ENCODE results near the gene FBXO2.
"Not testable (repeated sequence)": the region's sequence is repeated elsewhere in the genome, so short reads cannot be mapped to it uniquely, and the experiment has no call there.

Gene FBXO2

DNA sequence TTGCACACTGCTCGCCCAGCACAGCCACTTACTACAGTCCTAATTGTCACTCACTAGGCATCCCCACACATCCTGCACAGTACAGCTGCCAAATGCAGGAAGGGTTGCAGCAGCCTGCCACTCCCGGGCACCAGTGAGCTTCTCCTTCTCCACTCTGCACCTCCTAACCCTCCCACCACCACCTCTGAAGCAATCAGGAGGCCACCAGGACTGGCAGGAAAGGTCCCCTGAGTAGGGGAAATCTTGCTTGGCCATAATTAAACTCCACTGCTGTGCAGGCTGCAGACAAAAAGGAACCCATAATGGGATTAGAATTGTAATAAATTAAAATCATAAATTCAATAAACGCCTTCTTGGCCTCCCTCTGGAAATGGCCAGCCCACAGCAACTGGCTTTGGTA, 31.8 kb downstream of the FBXO2 start:
- no peak for DNase-seq

DNA sequence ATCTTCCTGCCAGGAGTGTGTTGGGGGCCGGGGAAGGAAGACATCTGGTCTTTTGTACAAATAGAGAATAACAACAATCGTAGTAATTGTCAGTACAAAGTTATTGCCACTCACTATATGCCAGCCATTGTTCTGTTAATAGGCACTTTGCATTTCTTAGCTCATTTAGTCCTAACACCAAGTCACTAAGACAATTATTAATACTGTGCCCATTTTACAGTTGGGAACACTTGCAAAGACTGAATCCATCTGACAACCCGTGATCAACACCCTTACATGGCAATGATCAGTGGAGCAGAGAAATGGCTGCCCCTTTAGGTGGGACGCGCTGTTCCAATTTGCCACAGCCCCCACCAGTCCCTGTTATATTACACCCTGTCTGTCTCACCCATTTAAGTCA, 33.3 kb downstream of the FBXO2 start:
- DNase-seq: no peak

DNA sequence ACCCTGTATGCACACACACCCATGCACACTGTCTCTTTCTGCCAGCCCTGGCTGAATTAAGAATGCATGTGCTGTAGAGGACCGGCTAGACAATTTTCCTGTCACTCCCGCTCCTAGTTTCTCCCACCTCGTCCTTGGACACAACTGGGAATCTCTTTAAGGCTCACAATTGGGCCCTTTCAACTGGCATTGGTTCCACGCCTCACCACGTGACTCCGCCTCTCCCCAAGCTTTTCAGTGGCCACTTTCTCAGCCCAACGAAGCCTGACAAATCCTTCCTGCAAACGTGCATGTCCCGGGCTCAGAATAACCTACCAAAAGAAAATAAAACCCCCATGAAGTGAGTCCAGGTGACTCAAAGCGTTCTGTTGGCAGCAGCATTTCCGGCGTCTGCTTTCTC, 33.8 kb downstream of the FBXO2 start:
- no peak for DNase-seq

DNA sequence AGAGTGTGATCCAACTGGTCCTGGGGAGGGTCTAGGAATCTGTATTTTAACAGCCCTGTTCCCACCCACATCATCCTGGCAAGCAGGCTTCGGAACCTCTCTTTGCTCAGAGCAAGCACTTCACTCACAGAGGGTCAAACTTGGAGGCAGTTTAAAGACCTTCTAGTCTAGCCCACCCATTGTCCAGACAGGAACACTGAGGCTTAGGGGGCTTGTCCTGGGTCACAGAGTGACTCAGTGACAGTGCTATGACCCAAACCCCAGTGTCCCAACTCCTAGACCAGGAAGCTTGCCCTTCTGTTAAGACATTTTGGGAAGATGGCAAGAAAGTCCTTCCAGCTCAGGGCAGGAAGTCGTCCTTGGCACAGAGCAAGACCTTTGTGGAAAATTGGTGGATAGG, 36.5 kb downstream of the FBXO2 start:
- DNase-seq: no peak

DNA sequence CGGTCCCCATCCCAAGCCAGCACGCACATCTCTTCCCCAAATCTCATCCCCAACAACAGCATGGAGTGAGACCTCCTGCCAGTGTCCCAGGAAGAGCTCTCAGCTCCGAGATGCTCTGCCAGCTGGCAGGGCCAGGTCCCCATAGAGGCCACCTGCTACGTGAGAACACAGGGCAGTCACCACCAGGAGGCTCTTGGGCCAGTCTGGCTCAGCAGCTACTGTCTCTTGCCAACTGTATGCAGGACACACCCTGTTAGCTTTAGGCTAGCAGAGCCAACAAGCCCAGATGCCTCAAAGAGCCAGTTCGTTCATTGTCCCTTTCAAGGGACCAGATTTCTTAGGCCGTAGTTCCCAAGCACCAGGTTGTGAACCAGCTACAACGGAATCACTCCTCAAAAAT, 36.9 kb downstream of the FBXO2 start:
- peak; percentile 24 for DNase-seq

DNA sequence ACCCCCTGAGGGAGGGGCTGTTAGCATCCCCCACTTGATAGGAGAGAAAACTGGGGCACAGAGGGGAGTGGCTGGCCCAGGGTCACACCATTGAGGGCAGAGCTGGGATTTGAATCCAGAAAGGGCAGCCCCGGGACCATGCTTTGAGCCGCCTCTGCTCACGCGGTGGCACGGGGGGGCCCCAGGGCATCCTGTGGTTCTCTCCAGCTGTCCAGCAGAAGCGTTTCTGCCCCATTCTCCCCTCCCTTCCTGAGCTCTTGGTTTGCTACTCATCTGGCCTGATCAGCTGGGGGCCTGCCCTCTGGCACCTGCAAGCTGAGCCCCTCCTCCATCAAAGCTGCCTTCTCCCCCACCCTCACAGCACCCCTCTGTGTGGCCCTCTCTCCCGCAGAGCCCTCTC, 37.5 kb downstream of the FBXO2 start:
- DNase-seq: no peak

DNA sequence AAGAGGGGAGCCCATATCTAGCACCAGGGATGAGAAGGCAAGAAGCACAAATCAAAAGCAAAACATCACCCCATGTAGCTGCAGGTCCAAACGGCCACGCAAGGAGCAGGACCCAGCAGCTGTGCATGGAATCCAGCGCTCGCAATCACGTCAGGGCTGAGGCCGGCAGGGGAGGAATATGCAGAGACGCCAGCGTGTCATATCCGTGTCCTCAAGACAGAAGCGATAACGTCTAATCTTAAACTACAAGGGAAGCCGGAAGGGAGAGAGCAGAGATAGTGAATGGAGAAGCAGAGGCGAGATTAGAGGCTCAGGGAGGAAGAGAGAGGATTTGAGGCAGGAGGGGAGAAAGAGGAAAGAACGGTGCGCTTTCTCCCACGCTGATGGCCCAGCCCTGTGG, 39.1 kb downstream of the FBXO2 start:
- DNase-seq: no peak

DNA sequence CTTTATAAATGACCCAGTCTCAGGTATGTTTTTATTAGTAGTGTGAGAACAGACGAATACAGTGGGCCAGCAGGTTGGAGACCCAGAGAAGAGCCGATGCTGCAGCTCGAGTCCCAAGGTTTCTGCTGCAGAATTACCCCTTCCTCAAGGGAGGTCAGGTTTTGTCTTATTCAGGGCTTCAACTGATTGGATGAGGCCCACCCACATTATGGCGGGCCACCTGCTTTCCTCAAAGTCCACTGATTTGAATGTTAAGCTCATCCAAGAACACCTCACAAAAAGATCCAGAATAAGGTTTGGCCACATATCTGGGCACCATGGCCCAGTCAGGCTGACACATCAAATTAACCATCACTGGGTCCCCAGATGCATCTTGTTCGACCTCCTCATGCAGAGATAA, 40.9 kb downstream of the FBXO2 start:
- no peak for DNase-seq

DNA sequence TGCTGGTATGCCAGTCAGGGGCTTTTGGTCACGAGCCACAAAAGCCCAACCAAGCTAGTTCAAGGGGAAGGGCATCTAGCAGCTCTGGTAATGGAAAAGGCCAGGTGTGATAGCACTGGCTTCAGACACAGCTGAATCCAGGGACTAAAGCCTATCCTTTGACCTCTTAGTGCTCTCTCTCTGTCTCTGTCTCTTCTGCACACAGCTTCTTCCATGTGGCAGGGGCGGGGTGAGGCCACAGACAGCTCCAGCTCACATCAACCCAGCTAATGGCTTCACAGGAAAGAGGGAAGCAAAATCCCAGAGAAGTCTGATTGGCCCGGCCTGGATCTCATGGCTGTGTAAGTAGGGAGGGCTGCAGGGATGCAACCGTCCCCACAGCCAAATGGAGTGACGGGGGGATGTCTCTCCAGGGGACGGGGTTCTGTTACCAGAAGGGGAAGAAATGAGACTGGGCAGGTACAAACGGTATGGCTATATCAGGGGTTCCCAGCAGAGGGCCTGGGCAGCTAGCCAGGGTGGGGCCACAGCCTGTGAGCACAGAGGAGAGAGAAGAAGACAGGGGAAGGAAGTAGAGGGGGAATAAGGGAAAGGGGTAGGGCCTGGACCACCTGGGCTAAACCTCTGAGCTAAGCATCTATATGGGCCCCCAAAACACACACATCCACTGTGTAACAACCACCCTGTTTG, 42.4 kb downstream of the FBXO2 start:
- no peak for DNase-seq

DNA sequence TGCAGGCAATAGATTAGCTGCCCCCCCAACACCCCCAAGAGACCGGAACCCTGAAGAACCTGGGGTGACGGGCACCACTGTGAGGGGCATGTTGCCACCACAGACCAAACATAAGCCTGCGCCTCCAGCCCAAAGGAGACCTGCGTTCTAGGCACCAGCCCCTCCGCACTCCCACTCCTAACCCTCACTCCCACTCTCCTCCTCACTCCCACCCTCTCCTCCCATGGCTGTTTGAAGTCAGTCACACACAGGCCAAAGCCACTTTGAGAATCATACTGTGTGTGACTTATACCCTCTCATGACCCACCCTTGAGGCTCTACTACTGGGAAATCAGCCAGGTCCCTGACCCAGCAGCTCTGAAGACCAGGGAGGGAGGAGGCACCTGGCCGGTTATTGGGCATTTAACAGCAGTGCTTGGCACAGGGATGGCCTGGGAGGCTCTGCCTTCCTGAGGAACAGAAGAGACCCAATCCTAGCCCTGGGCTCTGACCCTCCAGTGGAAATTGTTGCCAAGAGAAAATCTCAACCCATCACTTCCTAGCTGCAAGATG, 43.5 kb downstream of the FBXO2 start:
- DNase-seq: no peak

DNA sequence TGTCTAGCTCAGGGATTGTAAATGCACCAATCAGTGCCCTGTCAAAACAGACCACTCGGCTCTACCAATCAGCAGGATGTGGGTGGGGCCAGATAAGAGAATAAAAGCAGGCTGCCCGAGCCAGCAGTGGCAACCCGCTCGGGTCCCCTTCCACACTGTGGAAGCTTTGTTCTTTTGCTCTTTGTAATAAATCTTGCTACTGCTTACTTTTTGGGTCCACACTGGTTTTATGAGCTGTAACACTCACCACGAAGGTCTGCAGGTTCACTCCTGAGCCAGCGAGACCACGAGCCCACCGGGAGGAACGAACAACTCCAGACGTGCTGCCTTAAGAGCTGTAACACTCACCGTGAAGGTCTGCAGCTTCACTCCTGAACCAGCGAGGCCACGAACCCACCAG, 44.9 kb downstream of the FBXO2 start:
- DNase-seq: not testable (repeated sequence)

DNA sequence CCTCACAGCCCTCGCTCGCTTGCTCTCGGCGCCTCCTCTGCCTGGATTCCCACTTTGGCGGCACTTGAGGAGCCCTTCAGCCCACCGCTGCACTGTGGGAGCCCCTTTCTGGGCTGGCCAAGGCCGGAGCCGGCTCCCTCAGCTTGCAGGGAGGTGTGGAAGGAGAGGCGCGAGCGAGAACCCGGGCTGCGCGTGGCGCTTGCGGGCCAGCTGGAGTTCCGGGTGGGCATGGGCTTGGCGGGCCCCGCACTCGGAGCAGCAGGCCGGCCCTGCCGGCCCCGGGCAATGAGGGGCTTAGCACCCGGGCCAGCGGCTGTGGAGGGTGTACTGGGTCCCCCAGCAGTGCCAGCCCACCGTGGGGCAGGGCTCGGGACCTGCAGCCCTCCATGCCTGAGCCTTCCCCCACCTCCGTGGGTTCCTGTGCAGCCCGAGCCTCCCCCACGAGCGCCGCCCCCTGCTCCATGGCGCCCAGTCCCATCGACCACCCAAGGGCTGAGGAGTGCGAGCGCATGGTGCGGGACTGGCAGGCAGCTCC, 45.6 kb downstream of the FBXO2 start:
- not testable (repeated sequence) for DNase-seq

DNA sequence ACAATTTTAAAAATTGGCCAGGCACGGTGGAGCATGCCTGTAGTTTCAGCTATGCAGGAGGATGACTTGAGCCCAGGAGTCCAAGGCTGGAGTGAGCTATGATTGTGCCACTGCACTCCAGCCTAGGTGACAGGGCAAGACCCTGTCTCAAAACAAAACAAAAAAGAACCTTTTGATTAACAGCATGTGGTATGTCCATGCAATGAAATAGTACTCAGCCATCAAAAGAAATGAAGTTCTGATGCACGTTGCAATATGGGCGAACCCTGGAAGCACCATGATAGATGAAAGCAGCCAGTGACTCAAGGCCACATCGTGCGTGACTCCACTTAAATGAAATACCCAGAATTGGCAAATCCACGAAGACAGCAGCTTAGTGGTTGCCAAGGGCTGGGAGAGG, 47.5 kb downstream of the FBXO2 start:
- no peak for DNase-seq

DNA sequence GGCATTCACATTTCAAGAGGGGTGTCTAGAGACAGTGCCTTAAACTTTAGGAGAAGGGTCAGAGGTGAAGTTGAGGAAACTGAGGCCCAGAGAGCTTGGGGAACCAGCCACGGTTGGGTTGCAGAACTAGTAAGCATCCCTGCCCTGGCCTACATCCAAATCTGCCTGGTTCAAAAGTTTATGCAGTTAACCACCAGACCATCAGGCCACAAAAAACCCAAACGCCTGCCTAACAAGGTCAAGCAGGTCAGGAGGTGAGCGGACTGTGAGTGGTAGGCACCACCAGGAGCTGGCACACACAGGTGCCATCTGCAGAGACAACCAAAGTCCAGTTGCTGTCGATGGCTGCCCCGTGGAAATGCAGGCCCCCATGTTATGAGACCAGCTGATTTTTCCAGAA, 51.2 kb downstream of the FBXO2 start:
- DNase-seq: no peak

DNA sequence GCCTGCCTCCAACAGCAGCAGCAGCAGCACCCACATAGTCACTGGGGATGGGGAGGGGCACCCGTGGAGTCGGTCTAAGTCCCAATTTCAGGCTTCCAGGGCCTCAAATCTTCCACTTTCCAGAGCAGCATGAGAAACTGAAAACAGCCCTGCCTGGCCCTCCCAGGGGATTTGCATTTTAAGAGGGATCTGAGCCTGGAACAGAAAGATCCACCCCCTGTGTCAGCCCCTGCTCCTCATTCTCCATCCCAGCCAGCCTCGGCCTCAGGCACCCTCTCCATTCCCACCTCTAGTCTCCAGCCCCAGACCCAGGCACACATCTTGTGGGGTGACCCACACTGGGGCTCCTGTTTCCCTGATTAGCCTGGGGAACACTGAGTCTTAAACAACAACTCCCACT, 51.8 kb downstream of the FBXO2 start:
- DNase-seq: no peak

DNA sequence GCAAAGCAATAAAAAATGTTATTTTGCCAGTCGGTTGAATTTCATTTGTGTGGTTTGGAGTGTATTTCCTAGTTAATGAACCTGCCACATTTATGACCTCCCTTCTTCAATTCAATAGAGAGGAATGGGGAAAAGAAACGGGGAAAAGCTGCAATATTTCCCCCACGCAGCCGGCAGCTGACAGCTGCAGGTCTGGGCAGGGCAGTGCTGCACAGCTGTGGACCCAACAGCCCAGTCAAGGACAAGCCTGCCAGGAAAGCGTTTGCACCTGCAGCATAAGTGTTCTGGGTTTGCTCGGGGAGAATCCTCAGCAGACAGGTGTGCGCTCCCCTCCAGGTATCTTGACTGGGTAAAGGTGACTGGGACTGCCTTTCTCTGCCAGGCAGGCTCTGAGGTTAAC, 53.4 kb downstream of the FBXO2 start:
- DNase-seq: peak; percentile 43

DNA sequence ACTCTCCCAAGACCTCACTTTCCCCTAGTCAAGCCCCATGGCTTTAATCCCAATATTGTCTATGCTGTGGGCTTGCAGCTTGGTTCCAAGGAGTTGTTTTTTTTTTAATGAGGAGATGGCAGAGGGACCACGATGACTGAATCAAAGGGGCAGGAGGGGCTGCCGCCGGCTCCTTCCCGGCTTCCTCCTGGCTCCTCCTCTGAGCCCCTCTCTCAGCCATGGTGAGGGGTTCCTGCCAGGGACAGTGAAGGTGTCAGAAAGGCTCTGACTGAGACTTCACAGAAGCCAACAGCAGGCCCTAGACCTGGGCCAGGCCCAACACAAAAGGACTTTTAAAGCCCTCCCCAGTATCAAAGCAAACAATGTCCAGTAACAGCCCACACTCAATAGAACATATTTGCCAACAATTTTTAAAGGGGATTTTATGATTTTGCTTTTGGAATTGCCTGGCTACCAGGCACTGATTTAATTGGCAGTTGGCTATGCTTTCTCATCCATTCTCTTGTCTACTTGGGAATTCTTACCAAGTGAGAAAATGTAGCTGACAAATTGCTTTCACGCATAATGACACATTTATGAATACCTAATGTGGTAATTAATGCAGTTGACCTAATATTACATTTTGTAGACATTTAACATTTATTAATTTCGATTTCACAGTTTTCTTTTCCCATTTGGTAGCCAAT, 54.2 kb downstream of the FBXO2 start:
- DNase-seq: no peak

DNA sequence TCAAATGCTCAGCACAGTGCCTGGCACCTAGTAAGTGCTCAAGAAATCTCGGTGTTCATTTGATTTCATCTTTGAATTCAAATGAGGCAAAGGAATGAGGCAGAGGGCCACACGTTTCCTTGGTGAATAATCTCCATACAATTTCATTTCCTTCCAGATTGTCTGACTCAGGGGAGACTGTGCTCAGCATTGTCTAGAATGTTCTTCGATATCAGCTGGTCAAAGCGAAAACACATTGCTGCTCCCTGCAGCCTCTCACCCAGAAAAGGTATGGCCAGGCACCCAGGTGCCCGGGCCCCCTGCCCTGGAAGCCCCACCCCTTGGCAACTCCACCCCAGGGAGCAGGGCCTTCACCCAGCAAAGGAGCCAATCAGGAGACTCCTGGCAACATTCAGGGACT, 55.8 kb downstream of the FBXO2 start:
- no peak for DNase-seq
